GM23248 (cell line): ENCODE measurements around the gene BEST2.

Experiments used
- EZH2 ChIP-seq: fragments of 200-600 bp; sonication (generic); IDR thresholded peaks from 2 replicates; pipeline ENCODE4 v1.6.1; 2018; ENCODE audit warnings: antibody characterized with exemption, mild to moderate bottlenecking; ENCODE audit not compliant: insufficient read depth, poor library complexity, severe bottlenecking
- EZH2phosphoT487 ChIP-seq: fragments of 200-600 bp; sonication (generic); IDR thresholded peaks from 2 replicates; pipeline ENCODE4 v1.6.1; 2018; ENCODE audit warnings: antibody characterized with exemption, moderate library complexity, mild to moderate bottlenecking, low read depth; ENCODE audit not compliant: insufficient read depth

GRCh38 chr19:12790628-12791344 is 39.2 kb downstream of the BEST2 start:
- TF ChIP-seq EZH2 (no peak), EZH2phosphoT487 (no peak)
